Gastrocnemius medialis (tissue), 4 donors: ENCODE results near the gene MAP1LC3B. TPM values are rescaled to one million over a fixed set of nuclear protein-coding genes. Genes with fewer than 3 reads are reported as not detected.

Source experiments
- ATAC-seq, 2 donors: fragments of 150-250 bp; one replicate each; pipeline ENCODE4 v1.9.1; 2016
- DNase-seq, 2 donors: peaks; one replicate each; pipeline ENCODE4 v3.0.0-alpha.2; 2019
- H3K27ac ChIP-seq, 4 donors: fragments of 200-600 bp; sonication (generic); 1 replicate in 1 of 4; 2 replicates in 3 of 4; pipeline ENCODE4 v1.5.1; 2016 to 2018; ENCODE audit warnings: mild to moderate bottlenecking in 2 of 4, moderate library complexity in 1 of 4
- H3K27me3 ChIP-seq, 3 donors: fragments of 200-600 bp; sonication (generic) in 2 of 3; 1 replicate in 1 of 3; 2 replicates in 2 of 3; pipeline versions ENCODE4 v1.5.1 to v1.6.0; 2016 to 2019; ENCODE audit warnings: mild to moderate bottlenecking in 1 of 3, moderate library complexity in 1 of 3
- H3K36me3 ChIP-seq, 2 donors: fragments of 200-600 bp; sonication (generic) in 1 of 2; one replicate each; pipeline ENCODE4 v1.5.1; 2017 to 2018
- H3K4me1 ChIP-seq, 2 donors: fragments of 200-600 bp; sonication (generic) in 1 of 2; one replicate each; pipeline ENCODE4 v1.5.1; 2016 to 2017; ENCODE audit warnings: mild to moderate bottlenecking in 2 of 2
- H3K4me3 ChIP-seq, 4 donors: fragments of 200-600 bp; sonication (generic) in 3 of 4; 1 replicate in 1 of 4; 2 replicates in 3 of 4; pipeline ENCODE4 v1.5.1; 2016 to 2019; ENCODE audit warnings: mild to moderate bottlenecking in 2 of 4
- H3K9me3 ChIP-seq, 3 donors: fragments of 200-600 bp; sonication (generic) in 2 of 3; 1 replicate in 1 of 3; 2 replicates in 2 of 3; pipeline ENCODE4 v1.5.1; 2016 to 2019
- CTCF ChIP-seq, 5 experiments: fragments of 450-650 bp in 3 of 5; fragments of 200-600 bp in 2 of 5; sonication (generic) in 2 of 5; IDR thresholded peaks in 4 of 5; conservative IDR thresholded peaks in 1 of 5; 1 replicate in 4 of 5; 2 replicates in 1 of 5; pipeline ENCODE4 v1.5.1; 2016 to 2019; ENCODE audit warnings: antibody characterized with exemption in 5 of 5, mild to moderate bottlenecking in 3 of 5, moderate library complexity in 3 of 5
- POLR2A ChIP-seq, 2 donors: fragments of 450-650 bp; IDR thresholded peaks; one replicate each; pipeline ENCODE4 v1.6.1; 2017; ENCODE audit warnings: antibody characterized with exemption in 2 of 2, mild to moderate bottlenecking in 2 of 2, moderate library complexity in 2 of 2
- in situ Hi-C, 4 donors: fragments of 200-750 bp; cut with MboI; loops; one replicate each; pipeline versions ENCODE4 v1.15.0 to v1.8.0; 2017; ENCODE audit warnings: low sequenced_read_pairs in 4 of 4
- intact Hi-C: fragments of 100-400 bp; cut with DNase I; formaldehyde crosslinking; loops from one replicate; pipeline ENCODE4 v1.15.1; 2023; ENCODE audit warnings: low total_unique reads
- total RNA-seq, 4 donors: library from RNA; depleted of rRNA; stranded (reverse); fragments of >200 nt; gene quantifications; one replicate each; pipeline versions ENCODE4 v1.1.0 to v1.2.3, GENCODE V29; 2016

MAP1LC3B gene
- 100 to 1,000 TPM in 3 of 4 donors, 10 to 100 TPM in 1; 76.3 to 165 (median 122) TPM for total RNA-seq

DNA sequence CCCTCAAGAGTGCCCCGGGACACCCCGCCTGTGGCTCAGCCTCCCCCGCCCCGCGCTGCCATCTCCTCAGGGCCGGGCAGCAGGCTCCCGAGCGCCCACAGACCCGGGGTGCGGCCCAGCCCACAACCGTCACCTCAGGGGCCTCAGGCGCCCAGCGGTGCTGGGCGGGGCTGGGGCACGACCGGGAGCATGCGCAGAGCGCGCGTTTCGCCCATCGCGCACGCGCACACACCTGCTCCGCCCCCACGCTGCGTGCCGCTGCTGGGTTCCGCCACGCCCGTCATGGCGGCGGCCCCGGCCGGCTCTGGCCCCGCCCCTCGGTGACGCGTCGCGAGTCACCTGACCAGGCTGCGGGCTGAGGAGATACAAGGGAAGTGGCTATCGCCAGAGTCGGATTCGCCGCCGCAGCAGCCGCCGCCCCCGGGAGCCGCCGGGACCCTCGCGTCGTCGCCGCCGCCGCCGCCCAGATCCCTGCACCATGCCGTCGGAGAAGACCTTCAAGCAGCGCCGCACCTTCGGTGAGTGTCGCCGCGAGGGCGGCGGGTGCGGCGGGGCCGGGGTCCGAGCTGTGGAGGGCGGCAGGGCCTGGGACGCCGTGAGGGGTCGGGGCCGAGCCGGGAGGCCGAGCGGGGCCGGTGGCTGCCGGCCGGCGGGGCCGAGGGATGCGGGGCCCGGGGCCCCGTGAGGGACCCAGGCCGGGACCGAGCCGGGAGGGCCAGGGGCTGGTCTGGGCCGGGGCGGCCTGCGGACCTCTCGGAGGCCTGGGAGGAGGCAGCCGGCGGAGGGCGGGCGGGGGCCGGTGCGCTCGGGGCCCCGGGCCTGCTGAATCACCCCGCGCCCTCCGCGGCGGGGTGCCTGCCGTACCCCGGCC lies at the start of gene MAP1LC3B:
TSS of gene MAP1LC3B (plus strand) at position 387 of the 871 bp plus-strand sequence. CDS start at position 479, 92 bp downstream.
- Histone ChIP-seq H3K27ac (peak within 1 kb of the TSS; percentile 97 to 99 (median 98)), H3K4me3 (peak within 1 kb of the TSS; percentile 72 to 79 (median 76)), H3K9me3 (no peaks in the 10 kb centered on the region), H3K4me1 (peaks cover 45 to 47% of the 10 kb centered on the region in 2 donors), H3K36me3 (no peaks in the 10 kb centered on the region), H3K27me3 (no peaks in the 10 kb centered on the region)
- DNase-seq (peak; percentile 90 to 96), ATAC-seq (peak; percentile 65 to 67)
- intact Hi-C loops (loop anchor here (2.0 kb wide), 1 partner anchor 73 kb away; no protein-coding TSS in a partner anchor), in situ Hi-C loops (loop anchor here (5.0 to 25.0 kb wide), 4 partner anchors 75 to 830 kb away; partner anchors contain the start of genes C16orf95 (in 4 of the 4), FOXC2 (in 1 of the 4), KLHDC4 (in 1 of the 4) and MTHFSD (in 1 of the 4))
- TF ChIP-seq POLR2A (IDR thresholded peaks at IDR 0.05): peak; percentile 99 to 100
- TF ChIP-seq CTCF (IDR thresholded peaks at IDR 0.05 in 4 of 5, conservative IDR thresholded peaks at IDR 0.05 in 1 of 5): no peak

GRCh38 chr16:87342504-87342903 lies 49.6 kb upstream of the MAP1LC3B start:
- H3K9me3 ChIP-seq: no peaks in the 10 kb centered on the region
- DNase-seq (no peak), ATAC-seq (no peak)
- H3K4me1 ChIP-seq: peaks cover 0 to 7% of the 10 kb centered on the region in 2 donors
- in situ Hi-C loops (no loop called here), intact Hi-C loops (no loop called here)
- TF ChIP-seq CTCF (IDR thresholded peaks at IDR 0.05 in 4 of 5, conservative IDR thresholded peaks at IDR 0.05 in 1 of 5) (no peak), POLR2A (IDR thresholded peaks at IDR 0.05) (no peak)
- H3K27ac ChIP-seq: no peak overlapping the region
- H3K4me3 ChIP-seq: no peak overlapping the region
- H3K36me3 ChIP-seq: peaks cover 0 to 61% of the 10 kb centered on the region in 2 donors
- no peaks in the 10 kb centered on the region for H3K27me3 ChIP-seq

GRCh38 chr16:87342978-87343752 lies 49.0 kb upstream of the MAP1LC3B start:
- DNase-seq (no peak), ATAC-seq (no peak)
- TF ChIP-seq CTCF (IDR thresholded peaks at IDR 0.05 in 4 of 5, conservative IDR thresholded peaks at IDR 0.05 in 1 of 5): no peak
- TF ChIP-seq POLR2A (IDR thresholded peaks at IDR 0.05): no peak
- no peaks in the 10 kb centered on the region for H3K9me3 ChIP-seq
- no peak overlapping the region for H3K4me3 ChIP-seq
- intact Hi-C loops: no loop called here
- in situ Hi-C loops: no loop called here
- H3K27ac ChIP-seq: no peak overlapping the region
- H3K27me3 ChIP-seq: no peaks in the 10 kb centered on the region
- peaks cover 0 to 61% of the 10 kb centered on the region in 2 donors for H3K36me3 ChIP-seq
- H3K4me1 ChIP-seq: peaks cover 0 to 7% of the 10 kb centered on the region in 2 donors

DNA sequence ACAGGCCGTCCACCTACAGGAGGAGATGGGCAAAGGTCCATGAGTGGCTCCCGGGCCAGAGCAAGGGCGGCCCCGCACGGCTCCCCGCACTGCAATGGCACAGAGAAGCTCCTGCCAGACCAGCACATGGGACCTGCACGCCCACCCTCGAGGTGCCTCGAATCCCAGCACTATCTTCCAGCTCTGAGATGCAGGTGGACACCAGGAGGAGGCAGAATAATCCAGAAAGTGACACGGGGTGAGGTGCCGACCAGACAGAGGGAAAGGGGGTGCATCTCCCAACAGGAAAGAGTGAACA lies 48.4 kb upstream of the MAP1LC3B start:
- peaks cover 0 to 65% of the 10 kb centered on the region in 2 donors for H3K36me3 ChIP-seq
- TF ChIP-seq POLR2A (IDR thresholded peaks at IDR 0.05) (no peak), CTCF (IDR thresholded peaks at IDR 0.05 in 4 of 5, conservative IDR thresholded peaks at IDR 0.05 in 1 of 5) (no peak)
- no peak for ATAC-seq
- intact Hi-C loops: no loop called here
- in situ Hi-C loops: no loop called here
- no peak for DNase-seq
- H3K4me1 ChIP-seq: peaks cover 0 to 7% of the 10 kb centered on the region in 2 donors
- no peaks in the 10 kb centered on the region for H3K9me3 ChIP-seq
- peak overlapping the region in 1 of 4 donors; percentile 0 for H3K4me3 ChIP-seq
- peak overlapping the region in 1 of 4 donors; percentile 60 for H3K27ac ChIP-seq
- no peaks in the 10 kb centered on the region for H3K27me3 ChIP-seq
